Activated naive CD8-positive, alpha-beta T cell treated with anti-CD3 and anti-CD28 coated beads for 36 hours (primary cell): ENCODE data around the gene RBM20. TPM values are rescaled to one million over a fixed set of nuclear protein-coding genes. Genes with fewer than 3 reads are reported as not detected.
A peak's percentile ranks its signal among the peaks of the same experiment; 100 is the strongest.
"Not testable (repeated sequence)": the region's sequence is repeated elsewhere in the genome, so short reads cannot be mapped to it uniquely, and the experiment has no call there.

Experiments used
- DNase-seq: peaks from one replicate; pipeline ENCODE4 v3.0.0; 2021
- H3K27ac Mint-ChIP-seq: one replicate; pipeline ENCODE4 v1.8.0; 2022; ENCODE audit warnings: mild to moderate bottlenecking, moderate library complexity, mixed read lengths
- H3K27me3 Mint-ChIP-seq: one replicate; pipeline ENCODE4 v1.8.0; 2022; ENCODE audit warnings: mild to moderate bottlenecking, mixed read lengths
- H3K36me3 Mint-ChIP-seq: one replicate; pipeline ENCODE4 v1.8.0; 2021; ENCODE audit warnings: mild to moderate bottlenecking, mixed read lengths
- H3K4me1 Mint-ChIP-seq: one replicate; pipeline ENCODE4 v1.8.0; 2021; ENCODE audit warnings: mixed read lengths
- H3K4me3 Mint-ChIP-seq: one replicate; pipeline ENCODE4 v1.8.0; 2022; ENCODE audit warnings: mild to moderate bottlenecking, moderate library complexity, mixed read lengths
- H3K9me3 Mint-ChIP-seq: one replicate; pipeline ENCODE4 v1.8.0; 2022; ENCODE audit warnings: mixed read lengths
- total RNA-seq, 2 experiments: library from RNA; stranded (reverse); gene quantifications; one replicate each; pipeline ENCODE4 v1.2.3, GENCODE V29; 2021

Gene RBM20
- total RNA-seq, 2 experiments from 2014 or later, result 0.42 to 0.45 TPM

- no peak overlapping the region for H3K27ac Mint-ChIP-seq
- H3K4me1 Mint-ChIP-seq, result peaks cover 32% of the 10 kb centered on the region
- no peaks in the 10 kb centered on the region for H3K36me3 Mint-ChIP-seq
- no peak for DNase-seq
- H3K27me3 Mint-ChIP-seq, result peaks cover 70% of the 10 kb centered on the region
- H3K9me3 Mint-ChIP-seq, result no peaks in the 10 kb centered on the region
- no peak overlapping the region for H3K4me3 Mint-ChIP-seq
Measured at GRCh38 chr10:110650265-110650668, 6.1 kb downstream of the RBM20 start.

GRCh38 chr10:110651044-110651958 is 7.2 kb downstream of the RBM20 start:
- Mint-ChIP-seq H3K27me3 (peaks cover 72% of the 10 kb centered on the region), H3K27ac (no peak overlapping the region), H3K9me3 (no peaks in the 10 kb centered on the region), H3K4me3 (no peak overlapping the region), H3K36me3 (no peaks in the 10 kb centered on the region), H3K4me1 (peaks cover 32% of the 10 kb centered on the region)
- peak; percentile 40 for DNase-seq

- DNase-seq, result no peak
- Mint-ChIP-seq H3K4me1 (peaks cover 32% of the 10 kb centered on the region), H3K9me3 (no peaks in the 10 kb centered on the region), H3K27me3 (peaks cover 66% of the 10 kb centered on the region), H3K4me3 (no peak overlapping the region), H3K27ac (no peak overlapping the region), H3K36me3 (no peaks in the 10 kb centered on the region)
Measured at GRCh38 chr10:110652475-110653118, 8.5 kb downstream of the RBM20 start.

- Mint-ChIP-seq H3K36me3 (no peaks in the 10 kb centered on the region), H3K27me3 (peaks cover 54% of the 10 kb centered on the region), H3K4me3 (no peak overlapping the region), H3K27ac (no peak overlapping the region), H3K9me3 (no peaks in the 10 kb centered on the region), H3K4me1 (peaks cover 25% of the 10 kb centered on the region)
- no peak for DNase-seq
Measured at GRCh38 chr10:110655320-110655719, 11.2 kb downstream of the RBM20 start.

GRCh38 chr10:110656612-110657011 is 12.5 kb downstream of the RBM20 start:
- no peak for DNase-seq
- no peaks in the 10 kb centered on the region for H3K36me3 Mint-ChIP-seq
- H3K4me1 Mint-ChIP-seq, result peaks cover 18% of the 10 kb centered on the region
- peaks cover 45% of the 10 kb centered on the region for H3K27me3 Mint-ChIP-seq
- H3K27ac Mint-ChIP-seq, result no peak overlapping the region
- H3K9me3 Mint-ChIP-seq, result no peaks in the 10 kb centered on the region
- H3K4me3 Mint-ChIP-seq, result no peak overlapping the region

- Mint-ChIP-seq H3K27me3 (peaks cover 40% of the 10 kb centered on the region), H3K27ac (no peak overlapping the region)
Measured at GRCh38 chr10:110657973-110658691, 14.0 kb downstream of the RBM20 start.

GRCh38 chr10:110659558-110659957 is 15.4 kb downstream of the RBM20 start:
- no peak overlapping the region for H3K4me3 Mint-ChIP-seq
- no peaks in the 10 kb centered on the region for H3K36me3 Mint-ChIP-seq
- no peak overlapping the region for H3K27ac Mint-ChIP-seq
- H3K9me3 Mint-ChIP-seq, result no peaks in the 10 kb centered on the region
- no peak for DNase-seq
- H3K27me3 Mint-ChIP-seq, result peaks cover 31% of the 10 kb centered on the region
- H3K4me1 Mint-ChIP-seq, result peaks cover 9% of the 10 kb centered on the region

More at GRCh38 chr10:110657973-110658691, 14.0 kb downstream of the RBM20 start:
- Mint-ChIP-seq H3K4me1 (peaks cover 9% of the 10 kb centered on the region), H3K36me3 (no peaks in the 10 kb centered on the region), H3K9me3 (no peaks in the 10 kb centered on the region), H3K4me3 (no peak overlapping the region)
- DNase-seq, result no peak

GRCh38 chr10:110660289-110660688 is 16.2 kb downstream of the RBM20 start:
- not testable (repeated sequence) for H3K9me3 Mint-ChIP-seq, H3K27ac Mint-ChIP-seq, DNase-seq, H3K4me3 Mint-ChIP-seq, H3K4me1 Mint-ChIP-seq, H3K36me3 Mint-ChIP-seq
- peaks cover 29% of the 10 kb centered on the region for H3K27me3 Mint-ChIP-seq

GRCh38 chr10:110661292-110661691 is 17.2 kb downstream of the RBM20 start:
- peaks cover 9% of the 10 kb centered on the region for H3K4me1 Mint-ChIP-seq
- H3K27ac Mint-ChIP-seq, result no peak overlapping the region
- no peak for DNase-seq
- H3K9me3 Mint-ChIP-seq, result no peaks in the 10 kb centered on the region
- peaks cover 21% of the 10 kb centered on the region for H3K27me3 Mint-ChIP-seq
- no peak overlapping the region for H3K4me3 Mint-ChIP-seq
- no peaks in the 10 kb centered on the region for H3K36me3 Mint-ChIP-seq

- Mint-ChIP-seq H3K9me3 (no peaks in the 10 kb centered on the region), H3K4me1 (peaks cover 9% of the 10 kb centered on the region), H3K4me3 (no peak overlapping the region), H3K36me3 (no peaks in the 10 kb centered on the region), H3K27me3 (peaks cover 4% of the 10 kb centered on the region), H3K27ac (no peak overlapping the region)
- DNase-seq, result no peak
Measured at GRCh38 chr10:110664483-110665420, 20.6 kb downstream of the RBM20 start.

- H3K27me3 Mint-ChIP-seq, H3K36me3 Mint-ChIP-seq, DNase-seq, H3K4me3 Mint-ChIP-seq, H3K27ac Mint-ChIP-seq, H3K9me3 Mint-ChIP-seq, H3K4me1 Mint-ChIP-seq: not testable (repeated sequence)
Measured at GRCh38 chr10:110666259-110666658, 22.1 kb downstream of the RBM20 start.

- no peaks in the 10 kb centered on the region for H3K9me3 Mint-ChIP-seq
- no peak overlapping the region for H3K4me3 Mint-ChIP-seq
- H3K27ac Mint-ChIP-seq, result no peak overlapping the region
- H3K4me1 Mint-ChIP-seq, result peaks cover 4% of the 10 kb centered on the region
- no peak for DNase-seq
- H3K27me3 Mint-ChIP-seq, result peaks cover 3% of the 10 kb centered on the region
- no peaks in the 10 kb centered on the region for H3K36me3 Mint-ChIP-seq
Measured at GRCh38 chr10:110666673-110667072, 22.5 kb downstream of the RBM20 start.

GRCh38 chr10:110667620-110668343 is 23.6 kb downstream of the RBM20 start:
- Mint-ChIP-seq H3K27me3 (peaks cover 3% of the 10 kb centered on the region), H3K36me3 (no peaks in the 10 kb centered on the region), H3K27ac (no peak overlapping the region), H3K9me3 (no peaks in the 10 kb centered on the region), H3K4me1 (peaks cover 5% of the 10 kb centered on the region), H3K4me3 (no peak overlapping the region)
- no peak for DNase-seq

GRCh38 chr10:110668443-110668842 is 24.3 kb downstream of the RBM20 start:
- Mint-ChIP-seq H3K4me3 (no peak overlapping the region), H3K36me3 (no peaks in the 10 kb centered on the region), H3K4me1 (peaks cover 5% of the 10 kb centered on the region), H3K27me3 (peaks cover 3% of the 10 kb centered on the region), H3K9me3 (no peaks in the 10 kb centered on the region), H3K27ac (no peak overlapping the region)
- no peak for DNase-seq
